RWPE2 (cell line): Measurements from ENCODE around the gene TBR1.

Experiments used
- ATAC-seq: fragments of 200-7000 bp; cut with Tn5 transposase; 3 replicates; pipeline ENCODE4 v1.9.1; 2021; ENCODE audit warnings: low read depth
- DNase-seq: peaks from one replicate; pipeline ENCODE4 v3.0.0-alpha.2; 2020; ENCODE audit warnings: low spot score
- H3K27ac ChIP-seq: fragments of 450-650 bp; 2 replicates; pipeline ENCODE4 v1.5.1; 2017; ENCODE audit warnings: mild to moderate bottlenecking; ENCODE audit not compliant: poor library complexity, severe bottlenecking
- H3K27me3 ChIP-seq: fragments of 250-450 bp; sonication (Bioruptor Pico); 2 replicates; pipeline ENCODE4 v1.5.1; 2021; ENCODE audit warnings: mild to moderate bottlenecking, moderate library complexity; ENCODE audit not compliant: insufficient read depth, poor library complexity, severe bottlenecking
- H3K36me3 ChIP-seq: fragments of 250-450 bp; sonication (Bioruptor Pico); 2 replicates; pipeline ENCODE4 v1.5.1; 2020; ENCODE audit warnings: low read depth, mild to moderate bottlenecking, moderate library complexity
- H3K4me1 ChIP-seq: fragments of 250-450 bp; sonication (Bioruptor Pico); 2 replicates; pipeline ENCODE4 v1.5.1; 2021; ENCODE audit warnings: mild to moderate bottlenecking, moderate library complexity; ENCODE audit not compliant: insufficient read depth, poor library complexity, severe bottlenecking
- H3K4me3 ChIP-seq: fragments of 250-450 bp; sonication (Bioruptor Pico); 2 replicates; pipeline ENCODE4 v1.5.1; 2021; ENCODE audit warnings: mild to moderate bottlenecking, moderate library complexity; ENCODE audit not compliant: severe bottlenecking
- H3K9me3 ChIP-seq: fragments of 250-450 bp; sonication (Bioruptor Pico); 2 replicates; pipeline ENCODE4 v1.5.1; 2021; ENCODE audit warnings: mild to moderate bottlenecking, moderate library complexity; ENCODE audit not compliant: severe bottlenecking
- TF ChIP-seq, protein P1 (sequence below): fragments of 450-650 bp; IDR thresholded peaks from one replicate; pipeline ENCODE4 v1.5.1; 2017; ENCODE audit warnings: mild to moderate bottlenecking, moderate library complexity; ENCODE audit not compliant: poor library complexity, severe bottlenecking

TBR1 gene

DNA sequence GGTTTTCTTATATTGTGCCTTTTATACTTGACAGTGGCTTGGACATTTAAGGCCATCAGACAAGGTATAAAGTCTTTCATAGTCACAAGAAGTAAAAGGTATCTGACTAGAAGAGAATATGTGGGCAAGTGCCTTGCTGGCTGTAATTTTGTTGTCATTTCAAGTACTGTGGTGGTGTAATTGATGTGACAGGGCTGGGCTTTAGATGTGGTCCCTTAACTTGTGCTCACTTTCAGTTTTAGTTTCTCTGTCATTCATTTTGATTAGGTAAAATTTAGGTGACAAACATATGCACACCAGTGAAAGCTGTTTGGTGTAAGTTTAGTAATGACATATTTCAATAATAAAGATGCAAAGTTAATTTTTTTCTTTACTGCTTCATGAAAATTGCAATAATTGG lies 31.2 kb upstream of the TBR1 start:
- Histone ChIP-seq H3K4me3 (no peak overlapping the region), H3K36me3 (peaks cover 31% of the 10 kb centered on the region), H3K4me1 (no peaks in the 10 kb centered on the region), H3K27ac (no peak overlapping the region), H3K27me3 (no peaks in the 10 kb centered on the region), H3K9me3 (no peaks in the 10 kb centered on the region)
- DNase-seq (no peak), ATAC-seq (no peak)
- TF ChIP-seq, protein P1, sequence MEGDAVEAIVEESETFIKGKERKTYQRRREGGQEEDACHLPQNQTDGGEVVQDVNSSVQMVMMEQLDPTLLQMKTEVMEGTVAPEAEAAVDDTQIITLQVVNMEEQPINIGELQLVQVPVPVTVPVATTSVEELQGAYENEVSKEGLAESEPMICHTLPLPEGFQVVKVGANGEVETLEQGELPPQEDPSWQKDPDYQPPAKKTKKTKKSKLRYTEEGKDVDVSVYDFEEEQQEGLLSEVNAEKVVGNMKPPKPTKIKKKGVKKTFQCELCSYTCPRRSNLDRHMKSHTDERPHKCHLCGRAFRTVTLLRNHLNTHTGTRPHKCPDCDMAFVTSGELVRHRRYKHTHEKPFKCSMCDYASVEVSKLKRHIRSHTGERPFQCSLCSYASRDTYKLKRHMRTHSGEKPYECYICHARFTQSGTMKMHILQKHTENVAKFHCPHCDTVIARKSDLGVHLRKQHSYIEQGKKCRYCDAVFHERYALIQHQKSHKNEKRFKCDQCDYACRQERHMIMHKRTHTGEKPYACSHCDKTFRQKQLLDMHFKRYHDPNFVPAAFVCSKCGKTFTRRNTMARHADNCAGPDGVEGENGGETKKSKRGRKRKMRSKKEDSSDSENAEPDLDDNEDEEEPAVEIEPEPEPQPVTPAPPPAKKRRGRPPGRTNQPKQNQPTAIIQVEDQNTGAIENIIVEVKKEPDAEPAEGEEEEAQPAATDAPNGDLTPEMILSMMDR = no peak

DNA sequence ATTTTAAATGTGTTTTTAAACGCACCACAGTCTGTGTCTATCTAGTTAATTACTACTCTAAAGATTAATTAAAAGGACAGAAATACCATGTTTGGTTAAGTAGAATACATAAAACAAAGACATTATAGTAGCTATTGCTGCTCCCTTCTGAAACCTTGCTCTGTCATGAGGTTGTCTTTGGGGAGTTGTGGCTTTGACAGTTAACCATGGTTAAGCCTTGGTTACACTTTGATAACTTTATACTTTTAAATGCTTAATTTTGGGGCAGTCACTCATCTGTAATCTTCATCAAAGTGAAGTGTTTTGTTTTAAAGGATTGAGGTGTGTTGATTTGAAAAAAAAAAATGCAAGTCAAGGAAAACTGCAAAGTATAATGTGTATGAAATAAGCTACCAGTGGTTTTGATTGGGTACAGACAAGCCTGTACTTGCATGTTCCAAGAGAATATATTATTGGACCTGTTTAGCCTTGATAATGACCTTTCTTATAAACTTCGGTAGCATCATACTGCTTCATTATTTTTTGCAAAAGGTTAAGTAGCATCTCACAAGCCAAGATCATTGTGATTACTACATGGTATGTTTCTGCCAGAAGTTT lies 29.8 kb upstream of the TBR1 start:
- no peak for DNase-seq
- Histone ChIP-seq H3K4me3 (no peak overlapping the region), H3K27me3 (no peaks in the 10 kb centered on the region), H3K27ac (no peak overlapping the region), H3K4me1 (no peaks in the 10 kb centered on the region), H3K9me3 (no peaks in the 10 kb centered on the region), H3K36me3 (peaks cover 39% of the 10 kb centered on the region)
- TF ChIP-seq, protein P1 = no peak
- ATAC-seq = no peak

DNA sequence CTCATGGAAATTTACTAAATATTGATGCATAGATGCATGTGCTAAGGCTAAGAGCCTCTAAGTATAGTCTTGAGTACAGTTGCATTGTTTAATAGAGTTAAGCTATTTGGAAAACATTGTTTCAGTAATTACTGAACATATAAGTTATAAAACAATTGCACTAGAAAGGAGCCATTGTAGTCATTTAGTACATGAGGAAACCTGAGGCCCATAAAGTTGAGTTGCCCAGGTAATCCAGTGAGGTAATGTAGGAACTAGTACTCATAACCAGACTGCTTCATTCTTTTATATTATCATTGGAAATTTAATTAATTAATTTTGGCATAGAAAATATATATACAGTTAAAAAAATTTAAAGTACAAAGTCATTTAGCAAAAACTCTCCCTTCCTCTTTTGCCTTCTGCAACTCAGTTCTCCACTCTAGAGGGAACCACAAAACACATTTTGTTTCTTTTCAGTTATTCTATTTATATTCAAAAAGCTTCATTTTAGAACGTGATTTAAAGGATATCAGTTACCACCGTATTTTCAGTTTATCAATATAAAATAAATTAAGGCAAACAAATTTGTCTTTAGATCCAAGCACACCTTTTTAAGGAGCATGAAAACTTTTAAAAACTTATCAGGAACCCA lies 27.8 kb upstream of the TBR1 start:
- H3K27ac ChIP-seq = no peak overlapping the region
- ATAC-seq (no peak), DNase-seq (no peak)
- H3K27me3 ChIP-seq = no peaks in the 10 kb centered on the region
- no peak overlapping the region for H3K4me3 ChIP-seq
- no peaks in the 10 kb centered on the region for H3K9me3 ChIP-seq
- peaks cover 51% of the 10 kb centered on the region for H3K36me3 ChIP-seq
- TF ChIP-seq, protein P1 = no peak
- H3K4me1 ChIP-seq = no peaks in the 10 kb centered on the region

DNA sequence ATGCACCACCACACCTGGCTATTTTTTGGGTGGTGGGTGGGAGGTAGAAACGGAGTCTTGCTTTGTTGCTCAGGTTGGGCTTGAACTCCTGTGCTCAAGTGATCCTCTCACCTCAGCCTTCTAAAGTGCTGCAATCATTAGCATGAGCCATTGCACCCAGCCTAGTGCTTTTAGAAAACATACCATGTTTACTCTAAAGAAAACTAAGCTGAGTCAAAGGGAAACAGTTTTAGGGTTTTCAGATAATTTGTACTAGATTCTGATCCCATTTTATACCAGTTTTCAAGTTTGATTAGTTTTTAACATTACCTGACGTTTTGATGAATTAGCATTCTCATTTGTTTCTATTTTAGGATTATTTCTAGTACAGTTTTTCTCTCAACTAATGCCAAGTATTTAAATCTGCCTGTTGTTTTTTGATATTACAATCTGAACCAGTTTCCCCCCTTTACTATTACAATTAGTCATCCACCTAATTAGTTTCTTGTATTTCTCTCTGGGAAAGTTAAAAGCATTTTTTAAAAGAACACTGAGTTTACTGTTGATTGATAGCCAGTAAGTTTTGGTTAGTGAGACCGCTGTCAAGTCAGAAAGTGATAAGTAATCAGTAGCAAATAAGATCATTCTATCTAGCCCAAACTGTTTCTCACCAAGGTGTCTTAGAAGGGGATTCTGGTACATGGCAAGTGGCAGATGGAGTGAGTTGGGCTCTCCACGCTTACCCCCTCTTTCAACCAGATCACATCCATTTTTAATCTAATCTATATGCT lies 24.2 kb upstream of the TBR1 start:
- TF ChIP-seq, protein P1 = no peak
- H3K36me3 ChIP-seq = peaks cover 54% of the 10 kb centered on the region
- ATAC-seq = no peak
- no peaks in the 10 kb centered on the region for H3K27me3 ChIP-seq
- H3K27ac ChIP-seq = no peak overlapping the region
- no peaks in the 10 kb centered on the region for H3K9me3 ChIP-seq
- no peak overlapping the region for H3K4me3 ChIP-seq
- DNase-seq = no peak
- no peaks in the 10 kb centered on the region for H3K4me1 ChIP-seq

DNA sequence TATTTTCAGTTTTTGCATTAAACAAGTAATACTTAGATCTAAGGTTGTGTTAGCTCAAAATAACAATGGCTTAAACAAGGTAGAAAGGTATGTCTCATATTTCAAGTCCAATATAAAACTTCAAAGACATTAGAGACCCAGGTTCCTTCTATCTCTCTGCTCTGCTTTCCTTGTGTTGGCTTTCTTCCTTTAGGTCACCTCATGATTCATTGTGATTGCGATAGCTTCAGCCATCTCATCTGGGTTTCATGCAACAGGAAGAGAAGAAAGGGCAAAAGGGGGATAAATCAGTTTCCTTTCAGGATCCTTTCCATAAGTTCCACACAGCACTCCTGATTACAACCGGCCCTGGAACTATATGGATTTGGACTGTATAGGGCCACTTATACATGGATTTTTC lies 16.0 kb upstream of the TBR1 start:
- Histone ChIP-seq H3K4me3 (no peak overlapping the region), H3K36me3 (peaks cover 58% of the 10 kb centered on the region), H3K27me3 (no peaks in the 10 kb centered on the region), H3K4me1 (no peaks in the 10 kb centered on the region), H3K27ac (no peak overlapping the region), H3K9me3 (peaks cover 2% of the 10 kb centered on the region)
- TF ChIP-seq, protein P1 = no peak
- 0 out of 3 replicates have a peak, but pooled peaks have one; percentile 25 for ATAC-seq
- DNase-seq = no peak
